Measurements from ENCODE around the gene FAM187B.
A peak's percentile ranks its signal among the peaks of the same experiment; 100 is the strongest.
"Not testable (repeated sequence)": the region's sequence is repeated elsewhere in the genome, so short reads cannot be mapped to it uniquely, and the experiment has no call there.

Gene FAM187B

DNA sequence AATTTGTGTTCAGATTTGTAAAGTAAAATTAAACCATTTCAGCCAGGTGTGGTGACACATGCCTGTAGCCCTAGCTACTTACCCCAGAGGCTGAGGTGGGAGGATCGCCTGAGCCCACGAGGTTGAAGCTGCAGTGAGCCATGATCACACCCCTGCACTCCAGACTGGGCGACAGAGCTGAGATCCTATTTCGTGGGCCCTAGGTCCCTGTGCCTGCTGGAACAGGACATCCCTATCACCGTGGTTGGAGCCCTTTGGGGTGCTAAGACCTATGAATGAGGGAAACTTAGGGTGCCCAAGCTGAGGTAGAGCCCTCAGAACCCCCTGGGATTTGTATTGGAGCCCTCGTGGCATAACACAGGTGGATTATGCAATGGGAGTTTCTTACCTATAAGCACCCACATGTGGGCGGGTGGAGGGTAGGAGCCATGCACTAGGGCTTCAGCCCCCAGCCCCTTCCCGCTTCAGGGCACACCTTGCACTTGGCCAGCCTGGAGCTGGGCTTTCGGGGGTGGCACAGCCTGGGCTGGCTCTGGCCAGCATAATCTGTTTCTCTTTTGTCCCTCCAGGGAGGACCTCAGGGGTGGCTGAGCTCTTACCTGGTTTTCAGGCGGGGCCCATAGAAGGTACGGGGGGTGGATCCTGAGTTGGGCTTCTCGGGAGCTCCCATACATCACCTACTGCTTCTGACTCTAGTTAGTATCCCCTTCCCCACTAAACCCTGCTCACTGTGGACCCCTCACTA lies 33.0 kb upstream of the FAM187B start:
- peak; percentile 18 for DNase-seq

- peak; percentile 17 for DNase-seq
These were observed 32.3 kb upstream of the FAM187B start for GRCh38 chr19:35260694-35261304.

- peak; percentile 16 for DNase-seq
These were observed 28.5 kb upstream of the FAM187B start for GRCh38 chr19:35257113-35257461.

DNA sequence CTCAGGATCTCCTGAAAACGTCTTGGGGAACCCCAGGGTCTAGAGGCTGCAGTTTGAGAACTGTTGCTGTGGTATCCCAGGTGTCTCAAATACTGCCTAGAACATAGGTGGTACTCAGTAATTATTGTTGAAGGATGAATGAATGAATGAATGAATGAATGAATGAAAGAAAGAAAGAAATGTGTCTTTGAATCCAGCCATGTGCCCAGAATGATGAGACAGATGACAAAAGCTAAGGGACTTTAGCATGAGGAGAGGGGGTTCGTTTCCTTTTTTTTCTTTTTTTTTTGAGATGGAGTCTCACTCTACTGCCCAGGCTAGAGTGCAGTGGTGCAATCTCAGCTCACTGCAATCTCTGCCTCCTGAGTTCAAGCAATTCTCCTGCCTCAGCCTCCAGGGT lies 28.0 kb upstream of the FAM187B start:
- no peak for DNase-seq

DNA sequence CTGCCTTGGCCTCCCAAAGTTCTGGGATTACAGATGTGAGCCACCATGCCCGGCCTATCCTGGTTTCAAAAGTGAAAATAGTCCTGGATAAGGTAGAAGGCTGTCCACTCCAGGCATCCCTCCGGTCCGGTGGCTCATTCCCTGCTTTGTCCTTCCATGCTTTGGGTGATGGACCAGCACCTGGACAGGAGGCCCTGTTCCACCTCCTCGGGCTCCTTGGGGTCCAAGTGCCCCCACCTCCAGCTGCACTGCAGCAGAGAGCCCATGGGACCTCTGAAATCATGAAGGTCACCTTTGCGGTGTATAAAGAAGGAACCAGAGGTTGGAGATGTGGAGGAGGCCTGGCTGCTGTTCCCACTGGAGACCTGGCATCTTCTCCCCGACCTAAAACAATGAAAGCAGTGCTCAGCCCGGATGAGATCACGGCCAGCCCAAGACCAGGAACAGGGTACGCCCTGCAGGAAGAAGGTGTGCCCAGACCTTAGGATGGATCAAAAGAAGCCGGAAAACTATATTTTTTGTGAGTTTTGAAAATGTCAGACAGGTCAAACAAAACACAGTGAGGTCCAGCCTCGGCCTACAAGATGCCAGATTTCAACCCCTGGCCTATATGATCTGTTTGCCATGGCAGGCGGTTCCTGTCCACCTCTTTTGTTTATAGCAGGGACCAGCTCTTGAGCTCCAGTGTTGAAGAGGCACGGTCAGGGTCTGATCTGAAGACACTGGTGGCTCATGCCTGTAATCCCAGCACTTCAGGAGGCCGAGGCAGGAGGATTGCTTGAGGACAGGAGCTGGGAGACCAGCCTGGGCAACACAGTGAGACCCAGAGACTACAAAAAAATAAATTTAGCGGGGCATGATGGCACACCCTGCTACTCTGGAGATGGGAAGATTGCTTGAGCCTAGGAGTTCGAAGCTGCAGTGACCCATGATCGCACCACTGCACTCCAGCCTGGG lies 26.1 kb upstream of the FAM187B start:
- peak; percentile 13 for DNase-seq

DNA sequence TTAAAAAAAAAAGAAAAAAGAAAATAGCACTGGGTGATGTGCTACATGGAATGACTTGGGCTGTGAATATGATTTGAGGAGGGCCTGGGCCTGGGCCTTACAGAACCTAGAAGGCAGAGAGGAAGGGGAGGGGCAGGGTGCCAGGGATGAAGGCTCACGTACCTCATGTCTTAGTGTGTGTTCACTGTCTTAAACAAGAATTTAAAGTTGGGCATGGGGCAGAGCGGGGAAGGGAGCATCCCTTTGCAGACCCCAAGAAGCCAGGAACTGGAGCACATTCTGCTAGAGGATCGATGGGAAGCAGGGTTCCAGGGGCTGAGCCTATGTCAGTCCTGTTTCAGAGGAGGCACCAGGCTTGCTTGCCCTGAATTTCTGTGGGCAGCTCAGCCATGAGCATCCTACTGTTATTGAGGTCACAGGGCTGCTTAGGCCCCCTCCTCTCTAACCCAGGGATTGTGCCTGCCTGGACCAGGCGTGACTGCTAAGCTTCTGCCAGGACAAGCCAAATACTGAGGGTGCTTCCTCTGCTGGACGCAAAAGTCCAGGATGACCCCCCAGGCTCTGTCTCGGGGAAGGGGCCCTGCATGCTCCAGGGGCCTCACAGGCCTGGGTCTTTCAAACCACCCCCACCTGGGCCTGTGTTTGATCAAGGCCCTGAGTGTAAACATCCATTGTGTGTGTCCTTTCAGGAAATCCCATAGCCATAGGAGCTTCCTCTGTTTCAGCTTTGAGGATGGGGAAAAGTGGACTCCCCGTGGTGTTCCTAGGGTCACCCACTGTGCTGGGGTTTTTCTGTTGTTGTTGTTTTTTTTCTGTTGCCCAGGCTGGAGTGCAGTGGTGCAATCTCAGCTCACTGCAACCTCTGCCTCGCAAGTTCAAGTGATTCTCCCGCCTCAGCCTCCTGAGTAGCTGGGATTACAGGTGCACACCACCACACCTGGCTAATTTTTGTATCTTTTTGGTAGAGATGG lies 25.1 kb upstream of the FAM187B start:
- DNase-seq: peak; percentile 8

DNA sequence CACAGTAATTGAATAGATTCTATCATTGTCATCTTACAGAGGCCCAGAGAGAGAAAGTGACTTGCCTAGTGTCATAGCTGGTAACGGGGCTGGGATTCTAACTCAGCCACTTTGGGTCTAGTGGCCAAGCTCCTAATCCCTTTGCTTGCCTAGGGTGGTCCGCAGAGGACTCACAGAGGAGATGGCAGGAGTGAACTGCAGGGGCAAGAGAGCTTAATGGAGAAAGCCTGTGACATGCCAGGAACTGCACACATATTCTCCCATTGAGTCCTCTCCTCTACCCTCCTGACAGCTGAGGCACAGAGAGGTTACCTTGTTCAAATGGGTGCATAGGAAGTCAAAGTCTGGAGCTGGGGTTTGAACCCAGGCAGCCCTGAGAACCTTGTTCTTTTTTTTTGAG lies 22.9 kb upstream of the FAM187B start:
- peak; percentile 16 for DNase-seq

GRCh38 chr19:35249848-35250711 lies 21.5 kb upstream of the FAM187B start:
- peak; percentile 19 for DNase-seq

GRCh38 chr19:35249146-35249847 lies 20.8 kb upstream of the FAM187B start:
- peak; percentile 25 for DNase-seq

DNA sequence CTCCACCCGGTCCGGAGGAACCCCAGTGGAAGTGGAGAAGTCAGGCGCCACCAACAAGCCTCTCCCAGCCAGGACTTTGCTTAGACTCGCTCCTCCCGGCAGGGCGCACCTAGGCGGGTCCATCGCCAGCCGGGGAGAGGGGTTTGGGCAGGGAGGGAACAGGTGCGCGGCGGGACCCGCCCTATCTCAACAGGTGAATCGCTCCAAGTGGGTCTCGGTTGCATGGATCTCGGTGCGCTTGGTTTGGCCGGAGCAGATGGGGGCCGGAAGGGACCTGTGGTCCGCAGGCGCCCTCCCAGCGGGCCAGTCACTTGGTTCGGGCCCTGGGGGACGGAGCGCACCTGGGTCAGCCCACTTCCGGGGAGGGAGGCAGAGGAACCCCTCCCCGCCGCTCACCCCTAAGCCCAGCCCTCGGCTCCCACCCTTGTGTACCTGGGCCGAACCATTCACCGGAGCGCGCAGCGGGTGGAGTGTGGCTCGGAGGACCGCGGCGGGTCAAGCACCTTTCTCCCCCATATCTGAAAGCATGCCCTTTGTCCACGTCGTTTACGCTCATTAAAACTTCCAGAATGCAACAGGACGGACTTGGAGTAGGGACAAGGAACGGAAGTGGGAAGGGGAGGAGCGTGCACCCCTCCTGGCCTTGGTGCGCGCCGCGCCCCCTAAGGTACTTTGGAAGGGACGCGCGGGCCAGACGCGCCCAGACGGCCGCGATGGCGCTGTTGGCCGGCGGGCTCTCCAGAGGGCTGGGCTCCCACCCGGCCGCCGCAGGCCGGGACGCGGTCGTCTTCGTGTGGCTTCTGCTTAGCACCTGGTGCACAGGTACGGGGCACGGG lies 20.0 kb upstream of the FAM187B start, which contains the start of gene LSR:
Gene LSR (plus strand): TSS at position 693 of the 836 bp plus-strand sequence. CDS start 21 bp downstream, at position 714.
- peak; percentile 81 for DNase-seq

- peak; percentile 74 for DNase-seq
These were observed 19.2 kb upstream of the FAM187B start for GRCh38 chr19:35247526-35248309.

GRCh38 chr19:35246466-35247092 lies 18.0 kb upstream of the FAM187B start:
- DNase-seq: no peak

DNA sequence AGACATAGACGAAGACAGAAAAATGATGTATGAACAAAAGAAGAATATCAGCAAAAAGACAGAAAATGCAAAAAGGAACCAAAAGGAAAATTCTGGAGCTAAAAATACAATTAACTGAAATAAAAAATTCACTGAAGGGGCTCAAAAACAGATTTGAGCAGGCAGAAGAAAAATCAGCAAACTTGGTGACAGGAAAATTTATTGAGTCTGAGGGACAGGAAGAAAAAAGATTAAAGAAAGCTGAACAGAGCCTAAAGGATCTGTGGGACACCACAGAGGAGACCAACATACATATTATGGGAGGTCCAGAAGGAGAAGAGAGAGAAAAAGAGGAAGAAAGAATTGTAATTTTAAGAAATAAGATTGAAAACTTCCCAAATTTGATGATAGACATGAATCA lies 12.9 kb upstream of the FAM187B start:
- no peak for DNase-seq

DNA sequence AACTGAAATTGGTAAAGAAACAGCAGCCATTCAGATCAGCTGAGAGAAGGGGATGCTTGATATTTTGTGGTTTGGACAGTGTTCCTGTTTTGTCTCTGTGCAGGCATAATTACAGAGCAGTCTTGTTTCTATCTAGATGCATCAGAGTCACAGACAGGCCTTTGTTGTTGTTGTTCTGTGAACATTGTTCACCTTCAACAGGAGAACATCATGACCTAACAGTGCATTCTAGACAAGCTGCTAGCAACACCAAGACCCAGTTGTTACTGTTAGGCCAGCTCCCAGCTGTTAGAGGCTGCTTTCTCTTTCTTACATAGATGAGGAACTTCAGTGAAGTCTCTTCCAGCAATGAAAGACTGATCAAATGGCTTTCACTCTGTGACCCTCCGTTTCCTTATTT lies 11.8 kb upstream of the FAM187B start:
- DNase-seq: peak; percentile 18

GRCh38 chr19:35239597-35239996 lies 11.1 kb upstream of the FAM187B start:
- DNase-seq: not testable (repeated sequence)

- peak; percentile 35 for DNase-seq
These were observed 8.3 kb upstream of the FAM187B start for GRCh38 chr19:35236638-35237400.

DNA sequence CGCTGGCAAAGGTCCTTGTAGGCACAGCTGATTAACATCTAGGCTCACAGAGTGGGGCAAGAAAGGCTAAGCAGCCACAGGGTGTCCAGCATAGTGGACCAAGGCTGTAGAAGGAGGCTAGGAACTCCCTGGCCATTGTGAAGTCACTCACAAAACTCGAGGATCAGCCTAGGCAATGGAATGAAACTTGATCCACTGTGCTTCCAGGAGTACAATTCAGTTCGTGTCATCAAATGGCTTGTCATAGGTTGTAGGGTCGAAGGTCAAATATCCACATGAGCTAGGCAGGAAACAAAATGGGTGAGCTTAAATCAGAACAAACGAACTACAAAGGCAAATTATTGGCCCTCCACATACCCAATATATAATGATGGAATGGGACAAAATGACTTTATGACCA lies 4.4 kb upstream of the FAM187B start:
- peak; percentile 8 for DNase-seq
